GM21360 (cell line): ENCODE data around the gene C6orf89.

Experiments
- ATAC-seq: cut with Tn5 transposase; IDR thresholded peaks from one replicate; pipeline ENCODE4 v1.9.1; 2021; ENCODE audit warnings: mild to moderate bottlenecking, moderate library complexity; ENCODE audit not compliant: unreplicated experiment

C6orf89 gene

DNA sequence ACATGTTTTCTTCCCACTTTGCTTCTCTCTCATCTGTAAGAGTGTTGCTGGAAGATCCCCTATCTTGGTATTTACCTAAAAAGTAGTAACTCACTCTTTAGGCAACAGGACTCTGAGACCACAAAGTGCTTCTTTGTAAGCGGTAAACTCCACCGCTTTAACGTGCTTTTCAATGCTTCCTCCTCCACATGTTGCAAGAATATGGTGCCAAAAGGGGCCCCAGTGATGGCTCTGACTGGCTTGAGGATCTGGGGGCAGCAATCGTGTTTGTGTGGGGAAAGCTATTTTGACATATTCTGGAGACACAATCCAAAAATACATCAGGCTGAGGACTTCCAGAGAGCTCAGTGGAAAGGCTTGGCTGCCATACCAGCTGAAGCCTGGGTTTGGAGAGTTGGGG, 34.1 kb upstream of the C6orf89 start:
- no peak for ATAC-seq

DNA sequence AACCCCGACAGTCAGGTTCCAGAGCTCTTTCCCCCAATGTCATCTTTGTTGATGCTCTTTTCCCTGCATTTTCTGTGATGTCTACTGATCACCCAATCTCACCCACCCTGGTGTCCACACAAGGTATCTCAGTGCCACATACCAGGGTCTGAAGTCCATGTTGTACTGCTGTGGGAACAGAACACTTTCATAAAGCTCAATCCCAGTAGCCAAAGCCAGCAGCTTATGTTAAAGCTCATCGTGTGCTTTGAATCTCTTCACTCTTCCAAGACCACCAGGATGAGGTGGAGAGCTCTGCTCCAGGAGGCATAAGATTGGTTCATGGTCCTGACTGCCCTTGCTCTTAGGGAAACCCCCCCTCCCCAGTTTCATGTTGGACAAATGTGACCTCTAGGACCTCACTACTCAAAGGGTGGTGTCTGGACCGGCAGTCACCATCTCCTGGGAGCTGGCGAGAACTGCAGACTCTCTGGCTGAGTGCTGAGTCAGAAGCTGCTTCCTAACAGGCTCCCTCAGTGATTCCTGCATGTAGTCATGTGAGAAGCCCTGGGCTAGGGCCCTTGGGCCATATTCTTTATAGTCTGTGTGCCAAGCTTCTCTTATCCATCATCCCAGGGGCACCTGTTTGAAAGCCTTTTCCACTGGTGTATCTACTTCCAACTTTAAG, 33.1 kb upstream of the C6orf89 start:
- ATAC-seq, result no peak

- no peak for ATAC-seq
Measured at GRCh38 chr6:36853325-36853724, 32.4 kb upstream of the C6orf89 start.

GRCh38 chr6:36855750-36856149, 30.0 kb upstream of the C6orf89 start:
- no peak for ATAC-seq

- no peak for ATAC-seq
Measured at GRCh38 chr6:36856277-36856676, 29.5 kb upstream of the C6orf89 start.

GRCh38 chr6:36857325-36857724, 28.4 kb upstream of the C6orf89 start:
- no peak for ATAC-seq

DNA sequence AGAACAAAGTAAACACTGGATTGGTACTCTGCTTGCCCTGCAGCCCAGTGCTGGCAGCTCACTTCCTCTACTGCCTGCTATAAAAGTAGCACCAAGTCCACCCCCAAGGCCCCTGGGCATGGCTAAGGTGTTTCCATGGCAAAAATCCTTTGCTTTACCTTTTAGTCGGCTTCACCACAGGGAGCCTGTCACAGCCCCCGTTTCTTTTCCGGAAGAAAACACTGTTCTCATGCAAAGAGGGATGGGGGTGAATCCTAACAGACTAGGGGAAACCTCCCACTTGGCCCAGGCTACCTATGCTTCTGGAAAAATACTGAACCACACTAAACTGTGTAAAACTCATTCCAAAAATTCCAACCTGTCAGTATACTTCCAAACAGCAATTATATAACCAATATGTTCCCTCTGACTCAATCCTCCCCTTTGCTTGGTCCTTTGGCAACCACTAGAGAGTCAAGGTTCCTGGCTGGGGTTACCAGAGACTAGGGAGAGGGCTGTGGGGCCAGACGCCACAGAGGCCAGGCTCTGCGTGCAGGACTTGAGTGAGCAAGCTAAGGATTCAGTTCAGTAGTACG, 27.3 kb upstream of the C6orf89 start:
- ATAC-seq, result no peak

DNA sequence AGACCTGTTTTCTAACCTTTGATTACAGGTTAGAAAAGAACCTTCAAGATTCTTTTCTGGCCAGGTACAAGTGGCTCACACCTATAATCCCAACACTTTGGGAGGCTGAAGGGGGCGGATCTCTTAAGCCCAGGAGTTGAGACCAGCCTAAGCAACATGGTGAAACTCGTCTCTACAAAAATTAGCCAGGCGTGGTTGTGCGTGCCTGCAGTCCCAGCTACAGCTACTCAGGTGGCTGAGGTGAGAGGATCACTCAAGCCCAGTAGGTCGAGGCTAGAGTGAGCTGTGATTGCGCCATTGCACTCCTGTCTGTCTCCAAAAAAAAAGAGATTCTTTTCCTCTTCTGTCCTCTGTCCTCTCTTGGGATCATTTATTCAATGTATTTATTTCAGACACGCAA, 25.6 kb upstream of the C6orf89 start:
- no peak for ATAC-seq

DNA sequence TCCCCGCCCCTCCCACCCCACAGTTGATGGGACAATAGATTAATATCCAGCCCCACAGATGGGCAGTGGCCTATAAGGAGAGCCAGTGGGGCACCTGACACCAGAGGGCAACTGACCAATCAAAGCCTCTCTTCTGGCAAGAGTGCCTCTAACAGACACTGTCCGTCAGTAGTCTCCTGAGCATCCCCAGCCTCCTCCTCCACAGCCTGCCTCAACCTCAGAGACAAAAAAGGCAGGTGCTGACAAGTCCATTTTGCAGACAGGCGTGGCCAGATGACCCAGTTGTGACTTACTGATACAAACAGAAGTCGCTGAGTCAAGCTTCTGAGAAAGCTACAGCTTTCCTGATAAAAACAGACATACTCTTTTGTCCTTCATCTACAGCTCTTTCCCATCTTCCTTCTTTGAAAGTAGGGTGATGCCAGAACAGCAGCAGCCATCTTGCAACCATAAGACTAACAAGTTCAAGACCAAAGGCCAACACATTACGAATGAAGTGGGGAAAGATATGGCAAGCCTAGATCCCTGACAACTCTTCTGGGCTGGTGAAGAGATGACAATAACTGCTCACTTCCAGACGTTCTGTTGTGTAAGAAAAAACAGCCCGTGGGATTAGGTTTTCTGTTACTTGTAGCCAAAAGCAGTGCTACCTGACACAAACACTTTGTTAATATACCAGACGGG, 23.4 kb upstream of the C6orf89 start:
- no peak for ATAC-seq

DNA sequence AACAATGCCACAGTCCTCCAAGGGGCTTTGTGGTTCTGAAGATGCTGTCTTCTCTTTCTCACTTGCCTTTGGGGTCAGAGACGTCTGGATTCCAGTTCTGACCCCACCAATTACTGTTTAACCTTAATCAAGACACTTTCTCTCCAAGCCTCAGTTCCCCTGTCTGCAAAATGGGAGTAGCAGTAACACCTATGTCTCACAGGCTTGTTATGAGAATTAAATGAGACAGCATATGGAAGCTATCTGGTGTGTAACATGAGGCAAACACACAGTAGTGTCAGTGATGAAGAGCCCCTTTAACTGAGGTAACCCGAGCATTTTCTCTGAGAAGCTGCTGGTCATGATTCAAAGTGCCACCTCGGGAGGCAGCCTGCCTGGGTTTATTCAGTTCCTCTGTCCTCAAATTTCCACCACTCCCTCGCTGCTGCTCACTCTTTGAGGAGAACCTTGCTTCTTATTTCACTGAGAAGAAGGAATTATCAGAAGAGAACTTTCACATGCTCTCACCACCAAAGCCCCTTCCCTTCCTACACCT, 22.8 kb upstream of the C6orf89 start:
- no peak for ATAC-seq

- ATAC-seq, result no peak
Measured at GRCh38 chr6:36863670-36864540, 21.8 kb upstream of the C6orf89 start.

DNA sequence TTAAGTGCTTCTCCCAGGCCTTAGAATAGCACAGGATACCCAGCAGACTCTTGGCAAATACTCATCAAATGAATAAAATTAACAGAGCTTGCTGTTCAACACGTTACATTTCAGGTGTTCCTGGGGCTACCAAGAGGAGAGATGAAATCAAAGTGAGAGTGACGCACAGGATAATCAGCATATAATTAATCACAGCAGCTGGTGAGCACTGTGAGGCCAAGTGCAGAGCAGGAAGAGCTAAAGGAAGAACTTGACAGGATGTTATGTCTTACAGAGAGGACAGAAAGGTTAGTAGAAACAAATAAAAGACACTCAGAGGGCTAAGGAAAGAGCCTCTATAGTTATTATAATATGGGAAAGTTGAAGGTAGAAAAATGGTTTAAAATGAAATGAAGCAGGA, 19.9 kb upstream of the C6orf89 start:
- ATAC-seq, result no peak

DNA sequence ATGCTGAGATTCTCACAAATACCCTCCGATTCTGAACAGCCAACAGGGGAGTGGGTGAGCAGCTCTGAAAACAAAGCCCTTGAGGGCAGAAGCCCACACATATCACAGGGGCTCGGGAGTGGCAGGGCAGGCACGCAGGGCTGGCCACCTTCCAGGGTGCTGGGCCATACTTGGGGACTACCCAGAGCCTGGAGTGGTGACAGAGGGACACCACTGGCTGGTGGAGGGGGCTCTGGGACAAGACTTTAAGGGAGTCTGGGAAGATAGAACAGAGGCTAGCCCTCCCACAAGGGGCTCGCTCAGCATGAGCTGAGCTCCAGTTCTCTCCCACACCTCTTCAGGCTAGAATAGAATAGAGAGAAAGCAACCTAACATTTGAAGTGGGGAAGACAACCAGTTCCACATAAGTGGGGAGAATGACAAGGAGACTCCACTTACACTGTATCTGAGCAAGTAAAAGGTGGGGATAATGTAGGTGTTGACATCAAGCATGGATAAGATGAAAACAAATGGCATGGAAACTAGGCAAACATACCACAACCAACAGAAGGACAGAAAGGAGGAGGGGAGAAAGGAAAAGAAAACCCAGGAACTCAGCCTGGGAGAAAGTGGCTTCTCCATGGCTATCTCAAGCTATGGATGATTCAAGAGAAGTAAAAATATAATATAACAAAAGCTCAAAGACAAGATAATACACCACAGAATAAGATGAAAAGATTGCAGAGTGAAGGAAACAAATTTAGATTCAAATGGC, 18.1 kb upstream of the C6orf89 start:
- ATAC-seq, result no peak

DNA sequence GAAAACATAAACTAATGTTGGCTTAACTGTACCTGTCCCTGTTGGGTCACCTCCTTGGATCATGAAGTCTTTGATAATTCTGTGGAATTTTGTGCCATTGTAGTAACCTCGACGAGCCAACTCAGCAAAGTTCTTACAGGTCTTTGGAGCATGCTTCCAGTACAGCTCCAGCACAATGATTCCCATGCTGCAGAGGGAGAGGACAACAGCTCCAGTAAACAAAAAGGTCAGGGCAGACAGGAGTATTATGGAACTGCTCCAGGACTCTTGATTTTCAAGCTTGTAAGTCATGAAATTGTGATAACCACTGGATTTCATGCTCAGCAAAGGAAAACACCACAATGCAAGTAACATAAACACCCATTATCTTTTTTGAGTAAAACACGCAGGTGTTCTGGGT, 14.1 kb upstream of the C6orf89 start:
- no peak for ATAC-seq

DNA sequence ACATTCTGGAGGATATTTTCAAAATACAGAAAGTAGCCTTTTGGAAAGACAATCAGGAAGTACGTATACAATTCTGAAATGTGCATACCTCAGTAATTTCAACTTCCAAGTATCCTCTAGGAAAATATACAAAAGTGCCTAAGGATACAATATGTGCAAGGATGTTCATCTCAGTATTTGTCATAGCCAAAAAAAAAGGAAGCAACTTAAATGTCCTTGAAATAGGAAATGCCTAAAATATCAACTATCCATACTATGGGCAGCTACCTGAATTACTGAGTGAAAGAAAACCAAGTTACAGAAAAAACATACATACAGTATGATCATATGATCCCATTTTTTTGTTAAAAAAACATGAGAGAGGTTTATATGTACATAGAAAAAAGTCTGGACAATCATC, 12.6 kb upstream of the C6orf89 start:
- no peak for ATAC-seq

DNA sequence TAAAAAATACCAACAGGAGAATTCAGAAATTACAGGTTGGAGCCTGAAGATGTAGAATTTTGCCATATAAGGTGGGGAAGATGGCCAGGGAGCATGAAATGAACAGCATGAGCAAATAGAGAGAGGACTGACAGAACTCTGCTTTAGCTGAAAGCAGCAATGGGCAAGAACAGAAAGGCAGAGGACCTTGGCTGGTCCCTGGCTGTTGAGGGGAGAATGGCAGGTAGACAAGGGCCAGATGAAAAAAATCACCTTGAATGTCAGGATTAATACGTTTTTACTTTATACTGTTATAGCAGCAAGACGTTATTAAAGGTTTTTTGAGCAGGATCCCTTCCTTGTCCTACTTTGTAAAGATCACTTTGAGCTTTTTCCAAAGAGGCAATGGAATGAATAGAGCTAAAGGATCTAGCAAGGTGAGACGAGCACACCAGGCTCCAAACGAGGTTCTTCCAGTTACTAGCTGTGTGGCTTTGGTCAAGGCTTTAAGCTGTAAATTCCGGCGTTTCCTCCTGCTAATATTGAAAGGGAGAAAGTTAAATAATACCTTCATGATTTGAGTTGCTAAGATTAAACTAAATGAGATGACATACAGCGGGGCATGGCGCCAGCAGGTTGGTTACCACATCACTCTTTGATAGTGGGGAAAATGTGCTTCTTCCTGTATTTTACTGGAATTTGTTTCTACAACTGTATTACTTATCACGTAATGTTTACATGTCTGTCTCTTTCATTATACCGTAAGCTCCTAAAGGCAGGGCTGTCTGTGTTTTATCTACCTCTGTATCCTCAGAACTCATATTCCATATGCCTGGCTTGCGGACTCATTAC, 11.9 kb upstream of the C6orf89 start:
- no peak for ATAC-seq

GRCh38 chr6:36874443-36875249, 11.1 kb upstream of the C6orf89 start, which contains the start of gene PPIL1:
Gene PPIL1 (minus strand): TSS chr6:36874803. CDS start chr6:36874772, 31 bp downstream.
- ATAC-seq, result peak; percentile 64

DNA sequence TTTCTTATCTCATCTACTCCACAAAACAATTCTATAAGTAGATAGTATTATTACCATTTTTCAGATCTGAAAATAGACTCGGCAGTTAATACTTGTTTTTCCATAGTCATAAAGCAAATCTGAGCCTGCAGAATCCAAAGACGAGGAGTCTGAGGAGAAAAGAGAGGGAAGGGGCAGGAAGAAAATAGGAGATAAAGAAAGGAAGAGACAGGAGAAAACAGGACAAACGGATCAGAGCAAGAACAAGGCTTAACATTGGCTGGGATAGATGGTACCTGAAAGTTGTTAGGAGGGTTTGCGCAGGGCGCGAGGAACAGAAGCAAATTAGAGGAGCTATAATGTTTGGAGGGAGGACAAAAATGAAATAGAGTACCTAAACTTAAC, 10.5 kb upstream of the C6orf89 start:
- no peak for ATAC-seq

DNA sequence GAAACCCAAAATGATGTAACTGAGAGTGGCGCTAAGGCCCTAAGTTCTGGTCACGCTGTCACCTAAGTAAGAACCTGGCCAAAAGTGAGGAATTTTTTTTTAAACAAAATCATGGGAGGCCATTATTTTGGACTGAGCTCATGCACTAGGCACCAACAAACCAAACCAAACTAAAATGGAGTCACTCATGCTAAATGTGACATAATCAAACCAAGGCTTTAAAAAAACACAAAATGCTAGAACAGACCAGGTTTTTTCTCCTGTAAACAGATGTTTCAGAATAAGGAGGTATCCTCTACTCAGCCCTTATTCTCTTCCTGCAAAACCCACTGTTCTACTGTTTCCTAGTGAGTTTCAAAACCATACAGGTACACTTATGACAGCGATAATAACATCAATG, 1.1 kb upstream of the C6orf89 start:
- ATAC-seq, result no peak
